WTC11 (cell line): ENCODE data around the gene CCDC93.

Experiments used
- ZNF423 ChIP-seq: fragments of 250-450 bp; sonication (Bioruptor Pico); IDR thresholded peaks from 2 replicates; pipeline ENCODE4 v2.1.2; 2022; ENCODE audit warnings: mild to moderate bottlenecking, moderate library complexity
- TF ChIP-seq, protein P1 (sequence below): sonication (generic); formaldehyde crosslinking; IDR thresholded peaks from 2 replicates; pipeline ENCODE4 v1.8.1; 2023; ENCODE audit warnings: mild to moderate bottlenecking, missing genetic modification reagents

GRCh38 chr2:117931266-117931665, 82.6 kb downstream of the CCDC93 start:
- TF ChIP-seq, protein P1, sequence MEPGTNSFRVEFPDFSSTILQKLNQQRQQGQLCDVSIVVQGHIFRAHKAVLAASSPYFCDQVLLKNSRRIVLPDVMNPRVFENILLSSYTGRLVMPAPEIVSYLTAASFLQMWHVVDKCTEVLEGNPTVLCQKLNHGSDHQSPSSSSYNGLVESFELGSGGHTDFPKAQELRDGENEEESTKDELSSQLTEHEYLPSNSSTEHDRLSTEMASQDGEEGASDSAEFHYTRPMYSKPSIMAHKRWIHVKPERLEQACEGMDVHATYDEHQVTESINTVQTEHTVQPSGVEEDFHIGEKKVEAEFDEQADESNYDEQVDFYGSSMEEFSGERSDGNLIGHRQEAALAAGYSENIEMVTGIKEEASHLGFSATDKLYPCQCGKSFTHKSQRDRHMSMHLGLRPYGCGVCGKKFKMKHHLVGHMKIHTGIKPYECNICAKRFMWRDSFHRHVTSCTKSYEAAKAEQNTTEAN (CRISPR knock-in tag), result no peak
- no peak for TF ChIP-seq ZNF423 (CRISPR knock-in tag)
